Measurements from ENCODE around the gene RGP1. TPM values are rescaled to one million over a fixed set of nuclear protein-coding genes. Genes with fewer than 3 reads are reported as not detected.
A peak's percentile ranks its signal among the peaks of the same experiment; 100 is the strongest.

RGP1 gene
- total RNA-seq, 1 experiment from 2014 or later = 26.6 TPM

- H3K27me3 Mint-ChIP-seq (ENCODE audit: unreplicated experiment) = no peaks in the 10 kb centered on the region
- no peak overlapping the region for H3K4me3 Mint-ChIP-seq (ENCODE audit: low read depth, unreplicated experiment)
- intact Hi-C loops (cut with micrococcal nuclease; ENCODE audit: unreplicated experiment) = no loop called here
- H3K36me3 Mint-ChIP-seq (ENCODE audit: insufficient read depth, unreplicated experiment) = peaks cover 37% of the 10 kb centered on the region
- CTCF ChIA-PET = interaction anchor here (0.6 to 1.0 kb wide), 2 partner anchors 31 to 32 kb away, joined by 3 to 5 read pairs; no protein-coding TSS in a partner anchor
- no peak for TF ChIP-seq CTCF (IDR thresholded peaks at IDR 0.05; ENCODE audit: unreplicated experiment)
- no TSS peak for BruUV-seq (replicated peaks)
- no peaks in the 10 kb centered on the region for H3K4me1 Mint-ChIP-seq (ENCODE audit: low read depth, unreplicated experiment)
- H3K9me3 Mint-ChIP-seq (ENCODE audit: low read depth, unreplicated experiment) = no peaks in the 10 kb centered on the region
- no peak overlapping the region for H3K27ac Mint-ChIP-seq (ENCODE audit: unreplicated experiment)
- no peak for DNase-seq
Observed at GRCh38 chr9:35728041-35728971, 20.8 kb upstream of the RGP1 start.

- intact Hi-C loops (cut with micrococcal nuclease; ENCODE audit: unreplicated experiment) = no loop called here
- CTCF ChIA-PET = no interaction called here
- no TSS peak for BruUV-seq (replicated peaks)
Observed at GRCh38 chr9:35729101-35729500, 20.0 kb upstream of the RGP1 start.

DNA sequence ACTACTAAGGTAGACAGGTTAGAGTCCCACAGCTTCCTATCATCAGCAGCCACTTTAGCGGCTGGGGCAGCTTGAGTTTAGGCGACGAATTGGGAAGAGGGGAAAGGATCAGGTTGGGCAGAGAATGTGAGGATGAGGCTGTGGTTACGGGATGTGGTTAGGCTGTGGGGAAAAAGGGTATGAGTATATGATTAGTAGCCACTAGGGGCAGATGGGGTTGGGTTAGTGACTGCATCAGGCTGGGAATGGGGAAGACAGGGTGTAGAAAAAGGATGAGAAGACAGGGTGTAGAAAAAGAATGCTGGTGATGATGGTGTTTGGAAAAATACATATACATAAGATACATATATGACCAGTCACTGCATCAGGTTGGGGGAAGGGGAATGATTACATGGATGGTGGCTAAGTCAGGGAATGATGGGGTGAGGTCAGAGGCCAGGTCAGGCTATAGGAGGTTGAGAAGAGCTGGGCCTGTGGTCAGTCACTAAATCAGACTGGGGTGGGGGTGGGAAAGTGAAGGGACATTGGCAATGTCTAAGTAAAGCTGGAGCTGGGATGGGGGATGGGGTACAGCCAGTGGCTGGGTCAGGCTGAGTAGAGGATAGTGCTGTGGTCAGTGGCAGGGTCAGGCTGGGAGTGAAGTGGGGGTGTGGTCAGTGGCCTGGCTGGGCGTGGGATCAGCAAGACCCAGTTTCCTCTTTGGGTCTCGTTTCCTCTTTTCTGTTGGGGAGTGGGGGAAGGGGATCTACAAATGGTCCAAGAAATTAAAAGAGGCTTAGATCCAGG lies 19.2 kb upstream of the RGP1 start:
- Mint-ChIP-seq H3K4me3 (ENCODE audit: low read depth, unreplicated experiment) (no peak overlapping the region), H3K27me3 (ENCODE audit: unreplicated experiment) (no peaks in the 10 kb centered on the region), H3K4me1 (ENCODE audit: low read depth, unreplicated experiment) (no peaks in the 10 kb centered on the region), H3K36me3 (ENCODE audit: insufficient read depth, unreplicated experiment) (peaks cover 35% of the 10 kb centered on the region), H3K9me3 (ENCODE audit: low read depth, unreplicated experiment) (no peaks in the 10 kb centered on the region), H3K27ac (ENCODE audit: unreplicated experiment) (no peak overlapping the region)
- TF ChIP-seq CTCF (IDR thresholded peaks at IDR 0.05; ENCODE audit: unreplicated experiment) = peak; percentile 24
- intact Hi-C loops (cut with micrococcal nuclease; ENCODE audit: unreplicated experiment) = loop anchor here (10.0 kb wide), 2 partner anchors 65 to 85 kb away; partner anchors contain the start of genes ARHGEF39, HINT2 and SPAG8
- DNase-seq = peak; percentile 19
- TSS peak; percentile 57 for BruUV-seq (replicated peaks)
- CTCF ChIA-PET = interaction anchor here (0.8 kb wide), 1 partner anchor 19 kb away, joined by 3 read pairs; the partner anchor contains the start of genes GBA2 and RGP1

More at GRCh38 chr9:35729101-35729500, 20.0 kb upstream of the RGP1 start:
- Mint-ChIP-seq H3K36me3 (ENCODE audit: insufficient read depth, unreplicated experiment) (peaks cover 39% of the 10 kb centered on the region), H3K9me3 (ENCODE audit: low read depth, unreplicated experiment) (no peaks in the 10 kb centered on the region), H3K27ac (ENCODE audit: unreplicated experiment) (no peak overlapping the region), H3K4me1 (ENCODE audit: low read depth, unreplicated experiment) (no peaks in the 10 kb centered on the region), H3K27me3 (ENCODE audit: unreplicated experiment) (no peaks in the 10 kb centered on the region), H3K4me3 (ENCODE audit: low read depth, unreplicated experiment) (no peak overlapping the region)
- TF ChIP-seq CTCF (IDR thresholded peaks at IDR 0.05; ENCODE audit: unreplicated experiment) = no peak
- no peak for DNase-seq

DNA sequence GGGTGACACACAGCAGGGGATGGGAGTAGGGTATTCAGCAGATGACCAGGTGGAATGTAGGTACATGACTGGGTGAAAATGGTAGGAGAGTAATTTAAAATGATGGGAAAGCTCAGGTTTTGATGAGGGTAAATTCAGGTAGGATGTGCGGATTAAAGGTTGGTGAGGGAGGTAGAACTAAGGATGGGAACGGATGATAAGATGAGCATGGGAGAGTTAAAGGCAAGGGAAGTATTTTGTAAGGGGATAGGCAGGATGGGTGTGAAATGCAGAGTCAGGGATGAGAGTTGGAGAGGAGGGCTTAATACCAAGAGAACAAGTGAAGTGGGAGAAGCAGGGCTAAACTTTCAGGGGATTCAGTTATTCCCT lies 18.6 kb upstream of the RGP1 start:
- DNase-seq = no peak
- no TSS peak for BruUV-seq (replicated peaks)
- TF ChIP-seq CTCF (IDR thresholded peaks at IDR 0.05; ENCODE audit: unreplicated experiment) = no peak
- Mint-ChIP-seq H3K9me3 (ENCODE audit: low read depth, unreplicated experiment) (no peaks in the 10 kb centered on the region), H3K27ac (ENCODE audit: unreplicated experiment) (no peak overlapping the region), H3K4me1 (ENCODE audit: low read depth, unreplicated experiment) (no peaks in the 10 kb centered on the region), H3K27me3 (ENCODE audit: unreplicated experiment) (no peaks in the 10 kb centered on the region), H3K36me3 (ENCODE audit: insufficient read depth, unreplicated experiment) (peaks cover 35% of the 10 kb centered on the region), H3K4me3 (ENCODE audit: low read depth, unreplicated experiment) (no peak overlapping the region)
- intact Hi-C loops (cut with micrococcal nuclease; ENCODE audit: unreplicated experiment) = loop anchor here (10.0 kb wide), 2 partner anchors 66 to 84 kb away; partner anchors contain the start of genes ARHGEF39, HINT2 and SPAG8
- CTCF ChIA-PET = interaction anchor here (0.8 to 1.3 kb wide), 2 partner anchors 18 to 127 kb away, joined by 3 to 4 read pairs; partner anchors contain the start of genes GBA2 and RGP1

Data from Calu3 (cell line).